Small intestine (tissue), 7 donors: Measurements from ENCODE around the gene FRAS1. TPM values are rescaled to one million over a fixed set of nuclear protein-coding genes. Genes with fewer than 3 reads are reported as not detected.
"Not testable (repeated sequence)": the region's sequence is repeated elsewhere in the genome, so short reads cannot be mapped to it uniquely, and the experiment has no call there.

Source experiments
- DNase-seq, 2 donors: peaks; one replicate each; pipeline versions ENCODE4 v3.0.0 to v3.0.0-alpha.2; 2013
- FAIRE-seq: peaks from 2 replicates; lab custom pipeline; 2012; peaks lifted over from hg19 to GRCh38; lab: Jason Lieb, UNC
- H3K27ac ChIP-seq, 3 donors: one replicate each; pipeline ENCODE4 v1.5.1; 2013; ENCODE audit warnings: low read length in 2 of 3, mild to moderate bottlenecking in 2 of 3, control low read depth in 1 of 3, inconsistent platforms in 1 of 3, low read depth in 1 of 3, moderate library complexity in 1 of 3
- H3K27me3 ChIP-seq, 3 donors: one replicate each; pipeline ENCODE4 v1.6.1; 2013; ENCODE audit warnings: low read length in 3 of 3, inconsistent platforms in 1 of 3; ENCODE audit not compliant: control insufficient read depth in 3 of 3, insufficient read depth in 3 of 3
- H3K36me3 ChIP-seq, 3 donors: one replicate each; pipeline ENCODE4 v1.6.1; 2013; ENCODE audit warnings: low read length in 3 of 3, inconsistent platforms in 1 of 3, low read depth in 1 of 3, mild to moderate bottlenecking in 1 of 3, moderate library complexity in 1 of 3; ENCODE audit not compliant: control insufficient read depth in 3 of 3, insufficient read depth in 2 of 3
- H3K4me1 ChIP-seq, 3 donors: one replicate each; pipeline ENCODE4 v1.6.1; 2013; ENCODE audit warnings: low read length in 2 of 3, inconsistent platforms in 1 of 3, low read depth in 1 of 3, mild to moderate bottlenecking in 1 of 3, moderate library complexity in 1 of 3; ENCODE audit not compliant: control insufficient read depth in 3 of 3, insufficient read depth in 2 of 3
- H3K4me3 ChIP-seq, 3 donors: one replicate each; pipeline ENCODE4 v1.5.1; 2013; ENCODE audit warnings: low read length in 3 of 3, control low read depth in 1 of 3, inconsistent platforms in 1 of 3, low read depth in 1 of 3, mild to moderate bottlenecking in 1 of 3, moderate library complexity in 1 of 3
- H3K9me3 ChIP-seq, 2 donors: one replicate each; pipeline ENCODE4 v1.6.1; 2013; ENCODE audit warnings: low read depth in 1 of 2, low read length in 1 of 2; ENCODE audit not compliant: control insufficient read depth in 2 of 2, insufficient read depth in 1 of 2
- WGBS, 3 donors: extraction: QIAGEN DNeasy Blood & Tissue Kit; methylation state at CpG; one replicate each; pipeline ENCODE4 v1.1.7; 2013; 5-methylcytosine and 5-hydroxymethylcytosine counted together
- polyA plus RNA-seq, 4 donors: library from polyadenylated mRNA; stranded (reverse) in 3 of 4; unstranded in 1 of 4; fragments of 200-250 nt in 3 of 4; fragments of 120-200 nt in 1 of 4; gene quantifications; one replicate each; pipeline versions ENCODE4 v1.2.1 to v1.2.3, GENCODE V29; 2013
- donor health status: healthy with polysubstance abuse.
- donor health status: control.
- donor health status: control.
- donor health status: Bipolar disorder and iron deficiency.
- donor health status: healthy.

The FRAS1 gene
- polyA plus RNA-seq, 4 donors, result 0.16 to 12.6 TPM; not detected in 2

- no peaks in the 10 kb centered on the region for H3K36me3 ChIP-seq
- no peak overlapping the region for H3K27ac ChIP-seq
- no peak overlapping the region for H3K4me3 ChIP-seq
- H3K27me3 ChIP-seq, result no peaks in the 10 kb centered on the region
- WGBS, 3 donors, result 89 to 99% (median 89%) methylated on average over 3 of the region's 3 CpGs
- no peak for DNase-seq
- no peaks in the 10 kb centered on the region for H3K9me3 ChIP-seq
- peaks cover 0 to 19% (median 0%) of the 10 kb centered on the region in 3 donors for H3K4me1 ChIP-seq
- FAIRE-seq, result no peak
These were observed 110.9 kb downstream of the FRAS1 start for GRCh38 chr4:78168029-78168428.

GRCh38 chr4:78169728-78170127, 112.6 kb downstream of the FRAS1 start:
- H3K4me1 ChIP-seq, result peaks cover 0 to 19% (median 0%) of the 10 kb centered on the region in 3 donors
- no peak for DNase-seq
- FAIRE-seq, result no peak
- no peak overlapping the region for H3K27ac ChIP-seq
- H3K9me3 ChIP-seq, result no peaks in the 10 kb centered on the region
- WGBS, 3 donors, result 93 to 97% (median 95%) methylated on average over 1 of the region's 1 CpG
- no peaks in the 10 kb centered on the region for H3K27me3 ChIP-seq
- H3K36me3 ChIP-seq, result no peaks in the 10 kb centered on the region
- no peak overlapping the region for H3K4me3 ChIP-seq

DNA sequence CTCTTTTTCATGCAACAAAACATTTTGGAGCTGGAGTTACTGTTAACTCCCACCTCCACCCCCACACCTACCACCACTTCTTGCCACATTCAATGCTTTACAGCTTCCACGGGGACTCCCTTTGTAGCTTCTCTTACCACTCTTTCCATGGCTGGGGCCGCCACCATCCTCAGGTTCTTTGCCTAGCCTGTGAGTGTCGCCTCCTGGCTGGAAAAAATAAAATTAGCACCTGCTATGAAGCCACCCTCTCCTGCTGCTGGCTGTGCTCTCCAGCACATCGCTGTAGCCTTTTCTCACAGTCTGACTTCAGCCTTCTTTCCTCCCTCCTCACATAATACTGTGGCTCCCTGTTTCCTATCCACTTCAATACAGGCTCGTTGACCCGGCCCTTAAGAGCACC, 114.4 kb downstream of the FRAS1 start:
- 82 to 87% (median 86%) methylated on average over 6 of the region's 6 CpGs for WGBS, 3 donors
- no peak for DNase-seq
- Histone ChIP-seq H3K4me3 (no peak overlapping the region), H3K36me3 (no peaks in the 10 kb centered on the region), H3K27ac (no peak overlapping the region), H3K27me3 (no peaks in the 10 kb centered on the region), H3K9me3 (no peaks in the 10 kb centered on the region), H3K4me1 (peaks cover 0 to 26% (median 0%) of the 10 kb centered on the region in 3 donors)
- no peak for FAIRE-seq

GRCh38 chr4:78174891-78175290, 117.8 kb downstream of the FRAS1 start:
- no peak for FAIRE-seq
- H3K36me3 ChIP-seq, result no peaks in the 10 kb centered on the region
- 78 to 88% (median 81%) methylated on average over 5 of the region's 5 CpGs for WGBS, 3 donors
- peaks cover 0 to 26% (median 0%) of the 10 kb centered on the region in 3 donors for H3K4me1 ChIP-seq
- H3K9me3 ChIP-seq, result no peaks in the 10 kb centered on the region
- no peak overlapping the region for H3K27ac ChIP-seq
- no peak for DNase-seq
- no peaks in the 10 kb centered on the region for H3K27me3 ChIP-seq
- H3K4me3 ChIP-seq, result no peak overlapping the region

DNA sequence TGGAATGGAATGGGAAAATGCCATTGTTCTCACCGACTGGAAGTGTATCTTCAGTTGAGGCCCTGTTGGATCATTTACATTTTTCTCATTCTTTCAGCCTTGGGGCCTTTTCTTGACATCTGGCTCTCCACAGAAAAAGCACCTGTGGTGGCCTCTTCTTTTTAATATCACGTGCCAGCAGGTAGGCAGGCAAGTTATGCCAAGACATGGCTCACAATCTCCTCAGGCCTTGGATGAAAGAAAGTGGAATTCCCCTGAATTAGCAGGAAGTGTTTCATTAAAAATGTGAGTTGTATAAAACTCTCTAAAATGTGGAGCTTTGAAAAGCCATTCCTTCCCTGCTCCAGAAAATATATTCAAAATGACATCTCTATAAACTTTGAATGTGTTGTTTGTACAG, 122.1 kb downstream of the FRAS1 start:
- H3K4me1 ChIP-seq, result peaks cover 0 to 30% (median 0%) of the 10 kb centered on the region in 3 donors
- H3K4me3 ChIP-seq, result no peak overlapping the region
- FAIRE-seq (no peak), DNase-seq (no peak)
- 37 to 53% (median 51%) methylated on average over 2 of the region's 2 CpGs for WGBS, 3 donors
- H3K27me3 ChIP-seq, result no peaks in the 10 kb centered on the region
- no peak overlapping the region for H3K27ac ChIP-seq
- peaks cover 0 to 2% (median 0%) of the 10 kb centered on the region in 3 donors for H3K36me3 ChIP-seq
- no peaks in the 10 kb centered on the region for H3K9me3 ChIP-seq

DNA sequence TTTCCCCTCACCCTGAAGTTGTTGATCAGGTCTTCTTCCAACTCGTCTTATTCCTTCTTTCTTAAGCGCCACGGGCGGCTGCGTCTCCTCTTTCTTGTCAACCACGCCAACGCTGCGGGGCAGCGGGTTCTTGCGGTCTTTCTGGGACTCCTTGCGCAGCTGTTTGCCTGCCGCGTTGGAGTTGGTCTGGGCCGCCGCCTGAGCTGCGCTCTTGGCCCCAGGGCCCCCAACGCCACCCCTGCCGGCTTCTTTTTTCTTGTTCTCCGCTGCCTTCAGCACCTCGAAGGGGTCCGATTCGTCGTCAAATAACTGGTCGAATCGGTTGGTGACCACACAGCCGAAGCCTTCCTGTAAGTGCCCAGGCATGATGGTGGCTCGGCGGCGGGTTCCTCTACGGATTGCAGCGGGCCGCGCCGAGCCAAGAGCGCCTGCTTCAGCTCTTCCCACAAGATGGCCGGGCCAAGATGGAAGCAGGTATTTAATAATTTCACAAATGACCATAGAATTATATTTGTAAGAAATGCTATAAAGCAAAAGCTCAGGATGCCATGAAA, 124.6 kb downstream of the FRAS1 start:
- H3K27ac ChIP-seq, FAIRE-seq, DNase-seq, H3K27me3 ChIP-seq, H3K9me3 ChIP-seq, H3K36me3 ChIP-seq, H3K4me3 ChIP-seq: not testable (repeated sequence)
- peaks cover 0 to 35% (median 0%) of the 10 kb centered on the region in 3 donors for H3K4me1 ChIP-seq
- WGBS, 3 donors, result 96 to 97% (median 97%) methylated on average over 36 of the region's 36 CpGs

- no peaks in the 10 kb centered on the region for H3K9me3 ChIP-seq
- DNase-seq, result no peak
- H3K36me3 ChIP-seq, result peaks cover 0 to 2% (median 0%) of the 10 kb centered on the region in 3 donors
- no peak for FAIRE-seq
- H3K27me3 ChIP-seq, result no peaks in the 10 kb centered on the region
- no peak overlapping the region for H3K4me3 ChIP-seq
- peak overlapping the region in 1 of 3 donors; percentile 13 for H3K27ac ChIP-seq
- H3K4me1 ChIP-seq, result peaks cover 0 to 35% (median 0%) of the 10 kb centered on the region in 3 donors
These were observed 127.5 kb downstream of the FRAS1 start for GRCh38 chr4:78184584-78184983.

DNA sequence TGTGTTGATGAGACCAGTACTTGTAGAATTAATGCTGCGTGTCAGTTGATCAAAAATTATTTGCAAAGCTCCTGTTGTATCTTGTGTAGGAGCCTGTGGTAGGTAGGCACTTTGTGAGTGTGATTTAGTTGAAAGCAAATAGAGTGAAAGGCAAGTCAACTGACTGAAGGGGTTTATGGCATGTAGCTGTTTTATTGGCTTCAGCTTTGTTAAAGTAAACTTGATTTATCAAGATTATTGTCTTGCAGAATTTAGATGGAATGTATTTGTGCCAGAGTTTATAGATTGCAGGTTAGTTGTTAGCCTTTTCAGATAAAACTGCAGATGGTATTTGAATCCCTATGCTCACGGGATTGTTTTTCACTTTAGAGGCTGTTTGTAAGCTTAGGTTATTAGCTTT, 128.0 kb downstream of the FRAS1 start:
- H3K36me3 ChIP-seq, result peaks cover 0 to 2% (median 0%) of the 10 kb centered on the region in 3 donors
- 51 to 68% (median 54%) methylated on average over 2 of the region's 2 CpGs for WGBS, 3 donors
- DNase-seq (peak in 1 of 2 donors; percentile 59), FAIRE-seq (no peak)
- no peak overlapping the region for H3K4me3 ChIP-seq
- H3K4me1 ChIP-seq, result peaks cover 0 to 35% (median 0%) of the 10 kb centered on the region in 3 donors
- no peaks in the 10 kb centered on the region for H3K9me3 ChIP-seq
- peak overlapping the region in 1 of 3 donors; percentile 13 for H3K27ac ChIP-seq
- no peaks in the 10 kb centered on the region for H3K27me3 ChIP-seq
